HG03565 (cell line): ENCODE measurements around the gene COPZ1.
"Not testable (repeated sequence)": the region's sequence is repeated elsewhere in the genome, so short reads cannot be mapped to it uniquely, and the experiment has no call there.

Experiments
- ATAC-seq: cut with Tn5 transposase; IDR thresholded peaks from one replicate; pipeline ENCODE4 v1.9.1; 2021; ENCODE audit warnings: mild to moderate bottlenecking, moderate library complexity; ENCODE audit not compliant: unreplicated experiment

Gene COPZ1

DNA sequence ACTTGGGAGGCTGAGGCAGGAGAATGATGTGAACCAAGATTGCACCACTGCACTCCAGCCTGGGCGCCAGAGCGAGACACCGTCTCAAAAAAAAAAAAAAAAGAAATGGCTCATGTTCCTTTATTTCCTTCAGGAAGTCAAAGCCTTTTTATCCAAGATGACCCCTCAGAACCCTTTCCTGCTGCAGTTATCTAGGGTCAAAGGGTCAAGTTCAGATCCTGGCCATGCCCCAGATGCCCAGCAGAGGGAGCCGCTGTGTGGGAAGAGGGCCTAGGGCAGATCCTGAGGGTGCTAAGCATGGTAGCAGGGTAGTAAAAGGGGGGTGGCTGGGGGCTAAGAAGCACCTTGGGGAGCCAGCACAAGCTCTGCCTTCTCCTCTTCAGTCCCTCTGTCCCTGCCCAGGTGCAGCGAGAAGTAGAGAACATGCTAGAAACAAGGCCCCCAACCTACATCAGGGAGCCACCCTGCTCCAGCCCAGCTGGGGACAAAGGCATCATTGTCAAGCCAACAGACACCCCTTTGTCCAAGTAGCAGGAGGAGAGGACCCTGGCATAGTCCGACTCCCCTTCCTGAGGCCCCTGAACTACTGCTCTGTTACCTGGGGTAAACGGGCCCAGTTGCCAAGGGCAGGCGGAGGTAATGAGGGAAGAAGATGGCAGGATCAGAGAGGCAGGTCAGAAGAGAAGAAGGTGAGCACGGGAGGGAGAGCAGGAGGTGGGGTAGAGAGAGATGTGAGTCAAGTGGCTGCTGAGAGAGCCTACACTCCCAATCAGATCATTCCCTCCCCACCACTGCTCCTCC is 30.6 kb upstream of the COPZ1 start:
- no peak for ATAC-seq

DNA sequence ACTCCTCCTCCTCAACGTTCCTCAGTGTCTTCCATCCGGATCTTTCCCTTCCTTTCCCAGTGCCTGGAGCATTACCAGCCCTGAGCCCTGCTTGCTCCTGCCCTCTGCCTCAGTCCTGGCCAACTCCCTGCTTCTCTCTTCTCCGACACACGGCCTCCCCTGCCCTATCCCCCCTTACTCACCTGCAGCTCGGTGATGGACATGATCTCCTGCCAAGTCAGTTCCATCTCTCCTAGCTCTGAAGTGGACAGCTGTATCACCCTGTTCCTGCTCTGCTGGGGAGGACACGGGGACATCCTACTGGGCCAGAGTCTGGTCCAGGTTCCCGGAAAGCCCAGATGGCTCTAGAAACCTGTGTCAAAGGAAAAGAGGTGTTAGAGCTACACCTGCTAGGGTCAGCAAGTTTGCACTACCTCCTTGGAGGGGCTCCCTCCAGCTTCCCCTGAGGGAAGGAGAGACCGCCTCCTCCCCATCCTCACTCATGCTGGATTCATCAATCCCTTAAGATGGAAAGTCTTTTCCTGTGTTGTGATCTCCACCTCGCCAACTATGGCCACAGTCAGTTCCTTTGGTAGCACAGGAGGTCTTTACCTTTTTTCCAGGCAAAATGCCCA is 29.9 kb upstream of the COPZ1 start:
- ATAC-seq = no peak

DNA sequence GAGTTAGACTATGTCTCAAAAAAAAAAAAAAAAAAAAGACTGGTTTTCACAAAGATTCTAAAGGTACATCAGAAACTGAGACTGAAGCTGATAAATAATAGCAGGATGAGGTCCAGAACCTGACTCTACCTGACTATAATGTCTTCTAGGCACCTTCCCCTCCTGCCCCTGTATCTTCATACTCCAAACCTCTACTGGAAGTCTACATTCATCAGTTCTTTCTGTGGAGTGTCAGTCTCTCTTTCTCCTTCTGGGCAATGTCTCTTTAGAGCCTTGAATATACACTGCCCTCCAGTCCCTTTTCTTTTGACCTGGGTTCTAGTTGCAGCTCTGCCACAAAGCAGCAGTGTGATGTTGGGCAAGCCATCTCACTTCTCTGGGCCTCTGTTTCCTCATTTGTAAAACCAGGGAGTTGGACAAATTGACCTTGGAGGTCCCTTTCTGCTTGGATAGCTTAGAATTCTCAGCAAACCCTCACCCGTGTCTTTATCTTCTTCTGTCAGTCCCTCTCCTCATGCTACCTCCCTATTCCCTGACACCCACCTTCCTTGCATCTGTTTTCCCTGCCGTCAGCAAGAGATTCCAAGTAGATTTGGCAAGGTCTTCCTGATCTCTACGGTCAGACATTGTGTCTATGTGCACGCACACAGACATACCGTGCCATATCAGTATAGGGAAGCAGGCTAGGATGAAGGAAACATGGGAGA is 28.4 kb upstream of the COPZ1 start:
- no peak for ATAC-seq

DNA sequence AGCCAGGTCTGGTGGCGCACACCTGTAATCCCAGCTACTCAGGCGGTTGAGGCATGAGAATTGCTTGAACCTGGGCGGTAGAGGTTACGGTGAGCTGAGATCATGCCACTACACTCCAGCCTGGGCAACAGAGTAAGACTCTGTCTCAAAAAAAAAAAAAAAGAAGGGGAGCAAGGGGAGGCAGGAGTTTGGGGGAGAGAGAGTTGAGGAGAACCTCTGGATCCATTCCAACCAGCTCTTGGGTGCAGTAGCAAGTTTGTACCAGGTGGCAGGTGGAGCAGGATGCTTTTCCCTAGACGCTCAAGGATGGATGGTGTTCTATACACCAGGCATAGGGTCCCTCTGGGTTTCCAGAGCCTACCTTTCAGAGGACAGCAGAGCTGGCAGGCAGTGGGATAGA is 26.0 kb upstream of the COPZ1 start:
- ATAC-seq = no peak

DNA sequence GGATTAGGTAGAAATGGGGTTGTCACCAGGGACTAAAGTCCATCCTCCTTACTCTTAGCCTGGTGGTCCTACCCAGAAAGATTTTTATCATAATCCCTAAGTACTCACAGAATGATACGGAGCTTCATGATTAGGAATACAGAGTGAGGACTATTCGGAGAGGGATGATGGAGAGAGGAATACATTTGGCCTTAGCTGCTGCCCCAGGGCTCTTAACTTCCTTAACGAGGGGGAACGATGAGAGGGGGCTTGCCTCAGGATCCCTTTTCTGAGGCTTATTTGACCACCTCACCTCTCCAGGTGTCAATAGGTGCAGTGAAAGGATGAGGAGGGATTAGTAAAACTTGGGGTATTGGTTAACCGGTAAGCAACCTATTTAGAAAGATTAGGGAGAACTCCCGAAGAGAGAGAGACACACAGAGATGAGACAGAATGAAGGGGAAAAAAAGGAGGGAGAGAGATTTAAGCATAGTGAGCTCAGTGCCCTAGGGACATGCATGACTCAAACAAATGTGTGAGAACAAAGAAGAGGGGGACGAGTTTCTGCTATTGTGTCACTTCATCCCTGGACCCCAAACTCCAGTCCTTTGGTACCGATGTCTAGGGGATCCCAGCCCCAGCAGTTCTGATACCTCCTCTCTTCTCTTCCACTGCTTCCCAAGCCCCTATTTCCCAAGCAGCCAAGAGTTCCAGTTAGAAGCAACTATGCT is 25.3 kb upstream of the COPZ1 start:
- ATAC-seq = no peak

DNA sequence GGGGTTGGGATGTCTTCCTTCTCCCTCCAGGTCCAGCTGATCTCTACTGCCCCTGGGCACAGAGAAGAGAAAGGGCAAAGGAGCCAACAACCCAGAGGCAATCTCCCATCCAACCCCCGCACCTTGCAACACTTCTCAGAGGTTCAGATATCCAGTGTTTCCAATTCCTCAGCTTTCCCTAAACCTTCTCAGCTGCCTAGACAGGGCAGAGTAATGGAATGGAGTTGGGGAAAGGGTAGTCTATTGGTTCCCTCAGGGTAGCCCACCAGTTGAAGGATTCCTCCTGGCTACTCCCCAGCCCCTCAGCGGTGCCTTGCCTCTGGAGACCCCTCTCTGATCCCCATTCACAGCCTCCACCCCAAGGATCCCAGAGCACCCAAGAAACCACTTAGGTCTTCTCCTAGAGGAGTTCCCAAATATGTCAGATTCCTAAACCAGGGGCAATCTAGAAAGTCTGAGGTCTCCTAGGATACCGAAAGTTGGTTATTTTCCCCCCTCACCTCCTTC is 24.7 kb upstream of the COPZ1 start:
- ATAC-seq = no peak

DNA sequence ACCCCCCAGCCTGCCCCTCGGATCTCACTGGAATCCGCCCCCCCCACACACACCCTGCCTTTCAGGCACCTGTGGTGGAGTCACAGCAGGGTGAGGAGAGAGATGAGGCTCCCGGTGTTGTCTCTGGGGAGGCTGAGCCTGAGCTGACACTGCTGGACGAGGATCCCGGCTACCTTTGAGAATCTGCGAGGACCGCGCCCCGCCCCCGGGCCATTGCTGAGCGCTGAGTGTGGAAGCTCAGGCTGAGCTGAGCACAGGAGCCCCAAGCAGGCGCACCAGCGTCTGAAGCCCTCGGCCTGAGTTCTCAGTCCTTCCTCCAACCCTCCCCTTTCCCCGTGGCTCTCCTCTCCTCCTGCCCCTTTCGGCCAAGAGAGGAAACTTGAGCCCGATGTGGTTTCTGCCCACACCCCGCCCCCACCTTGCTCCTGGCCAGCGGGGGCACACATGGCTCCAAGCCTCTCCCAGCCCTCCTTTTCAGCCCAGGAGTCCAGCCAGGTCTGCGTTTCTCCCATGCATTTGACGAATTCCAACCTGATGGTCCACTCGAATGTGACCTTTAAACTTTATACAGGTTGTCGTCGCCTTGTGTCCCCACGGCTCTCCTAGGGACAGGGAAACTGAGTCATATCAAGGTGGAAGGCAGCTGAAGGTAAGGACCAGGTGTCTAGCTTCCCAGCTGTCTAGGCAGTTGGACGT is 24.1 kb upstream of the COPZ1 start, which contains the start of gene NFE2:
Gene NFE2 (minus strand): TSS at position 284 of the 696 bp plus-strand sequence. CDS start 5,767 bp downstream, outside the sequence.
- ATAC-seq = no peak

DNA sequence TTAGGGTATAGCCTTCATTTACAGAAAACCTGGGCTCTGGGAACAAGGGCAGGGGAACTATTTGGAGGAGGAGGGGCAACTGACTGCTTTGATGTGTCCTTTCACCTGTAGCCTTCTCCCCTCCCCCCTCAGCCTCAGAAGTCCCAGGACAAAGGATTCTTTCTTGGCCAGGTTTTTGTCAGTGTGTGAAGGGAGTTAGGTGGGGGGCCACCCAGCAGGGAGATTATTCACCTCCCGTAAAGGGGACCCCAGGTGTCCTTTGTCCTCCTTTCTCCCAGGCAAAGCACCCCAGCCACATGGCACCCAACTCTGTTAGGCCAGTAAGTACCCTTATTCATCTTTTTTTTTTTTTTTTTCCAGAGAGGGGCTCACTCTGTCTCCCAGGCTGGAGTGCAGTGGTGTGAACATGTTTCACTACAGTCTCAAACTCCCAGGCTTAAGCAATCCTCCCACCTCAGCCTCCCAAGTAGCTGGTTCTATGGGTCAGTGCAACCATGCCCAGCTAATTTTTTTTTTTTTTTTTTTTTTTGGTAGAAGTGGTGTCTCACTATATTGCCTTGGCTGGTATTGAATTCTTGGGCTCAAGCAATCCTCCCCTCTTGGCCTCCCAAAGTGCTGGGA is 23.4 kb upstream of the COPZ1 start:
- ATAC-seq = no peak

DNA sequence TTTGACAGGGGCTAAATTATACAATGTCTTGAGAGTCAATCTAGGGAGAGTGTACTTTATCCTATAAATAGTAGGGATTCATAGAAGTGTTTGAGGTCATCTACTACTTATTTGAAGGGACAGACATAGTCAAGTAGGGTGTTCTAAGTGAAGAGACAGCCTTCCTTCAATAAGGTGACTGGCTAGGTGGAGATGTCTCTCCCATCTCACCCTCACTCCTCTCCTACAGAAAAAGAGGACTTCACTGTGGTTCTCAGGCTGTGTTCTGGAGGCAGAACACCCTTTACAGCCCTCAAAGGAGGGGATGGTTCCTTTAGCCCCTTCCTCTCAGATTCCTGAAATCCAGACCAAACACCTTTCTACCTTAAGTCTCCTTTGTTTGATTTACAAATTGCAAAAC is 21.3 kb upstream of the COPZ1 start:
- ATAC-seq = no peak

DNA sequence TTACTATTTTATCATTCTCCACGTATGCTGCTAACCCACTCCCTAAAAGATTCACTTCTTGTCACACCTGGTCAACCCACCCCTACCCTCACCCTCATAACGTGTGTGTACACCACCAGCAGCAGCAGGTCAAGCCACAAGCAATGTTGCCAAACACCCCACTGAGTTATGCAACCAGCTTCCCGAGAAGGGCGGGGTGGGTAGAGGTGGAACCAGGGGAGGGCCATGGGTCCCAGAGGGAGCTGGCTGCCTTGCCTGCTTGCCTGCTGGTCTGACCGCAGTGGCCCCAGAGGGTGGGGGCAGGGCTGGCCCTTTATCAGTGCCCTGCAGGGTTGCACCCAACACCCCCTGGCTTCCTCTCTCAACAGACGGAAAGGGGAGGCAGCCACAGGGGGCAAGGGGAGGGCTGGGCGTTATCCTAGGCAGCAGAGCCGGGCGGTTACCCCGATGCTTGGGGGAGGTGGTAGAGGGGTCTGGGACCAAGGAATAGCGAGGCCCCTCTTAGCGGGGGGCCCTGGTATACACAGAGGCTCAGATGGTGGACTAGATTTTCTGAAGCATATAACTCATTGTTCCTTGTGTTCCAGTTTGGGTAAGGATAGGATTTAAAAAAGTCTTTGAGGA is 20.6 kb upstream of the COPZ1 start:
- no peak for ATAC-seq

DNA sequence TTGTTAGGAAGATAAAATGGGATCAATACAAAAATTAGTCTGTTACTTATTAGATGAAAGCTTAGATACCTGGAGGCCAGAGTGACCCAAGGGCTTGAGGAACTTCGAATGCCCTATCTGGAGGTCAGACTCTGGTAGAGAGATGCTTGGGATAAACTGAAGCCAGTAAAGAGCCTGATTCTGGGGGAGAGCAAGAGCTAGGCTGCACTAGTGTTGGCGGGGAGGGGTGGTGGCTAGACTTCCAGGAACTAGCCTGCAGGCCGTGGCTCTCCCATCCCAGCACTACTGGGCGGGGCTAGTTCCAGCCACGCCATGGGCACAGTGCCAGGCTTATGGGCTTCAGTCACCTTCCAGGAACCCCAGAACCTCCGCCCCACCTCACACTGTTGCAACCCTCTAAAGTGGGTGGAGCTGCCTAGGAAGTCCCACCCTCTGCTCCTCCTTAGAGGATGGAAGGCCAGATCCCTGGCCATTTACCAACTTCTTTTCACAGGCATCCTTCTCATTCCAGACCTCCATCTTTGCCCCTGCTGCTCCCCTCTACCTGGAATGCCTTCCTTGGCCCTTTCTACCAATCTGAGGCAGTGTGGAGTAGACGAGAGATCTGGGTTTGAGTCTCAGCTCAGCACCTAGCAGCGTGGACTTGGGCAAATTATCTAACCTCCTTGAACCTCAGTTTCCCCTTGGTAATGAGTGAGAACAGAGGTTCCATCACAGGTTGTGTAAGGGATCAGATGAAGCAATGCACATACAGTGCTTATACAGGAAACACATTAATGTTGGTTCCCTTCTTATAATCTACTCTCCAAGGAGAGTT is 17.8 kb upstream of the COPZ1 start:
- no peak for ATAC-seq

DNA sequence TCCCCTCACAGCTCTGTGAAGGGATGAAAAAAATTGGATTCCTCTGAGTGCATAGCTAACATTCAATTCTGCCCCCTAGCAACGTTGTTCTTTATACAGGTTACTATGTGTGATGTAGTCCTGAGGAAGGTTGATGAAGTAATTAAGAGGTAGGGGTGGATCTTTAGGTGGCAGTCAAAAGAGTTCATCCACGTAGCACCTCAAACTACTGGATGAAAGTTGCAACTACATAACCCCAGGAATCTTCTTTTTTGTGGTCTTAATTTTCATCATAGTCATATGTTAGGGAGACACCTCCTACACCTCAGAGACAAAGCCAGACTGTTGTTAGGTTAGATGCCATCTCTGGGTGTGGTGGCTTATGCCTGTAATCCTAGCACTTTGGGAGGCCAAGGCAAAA is 13.9 kb upstream of the COPZ1 start:
- ATAC-seq = no peak

DNA sequence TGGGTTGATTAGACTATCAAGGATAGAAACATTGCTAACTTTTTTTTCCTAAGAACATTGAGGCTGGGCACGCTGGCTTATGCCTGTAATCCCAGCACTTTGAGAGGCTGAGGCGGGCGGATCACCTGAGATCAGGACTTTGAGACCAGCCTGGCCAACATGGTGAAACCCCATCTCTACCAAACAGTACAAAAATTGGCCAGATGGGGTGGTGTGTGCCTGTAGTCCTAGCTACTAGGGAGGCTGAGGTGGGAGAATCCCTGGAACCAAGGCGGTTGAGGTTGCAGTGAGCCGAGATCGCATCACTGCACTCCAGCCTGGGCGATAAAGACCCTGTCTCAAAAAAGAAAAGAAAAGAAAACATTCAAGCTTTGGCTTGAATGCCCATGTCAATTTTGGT is 12.6 kb upstream of the COPZ1 start:
- not testable (repeated sequence) for ATAC-seq

DNA sequence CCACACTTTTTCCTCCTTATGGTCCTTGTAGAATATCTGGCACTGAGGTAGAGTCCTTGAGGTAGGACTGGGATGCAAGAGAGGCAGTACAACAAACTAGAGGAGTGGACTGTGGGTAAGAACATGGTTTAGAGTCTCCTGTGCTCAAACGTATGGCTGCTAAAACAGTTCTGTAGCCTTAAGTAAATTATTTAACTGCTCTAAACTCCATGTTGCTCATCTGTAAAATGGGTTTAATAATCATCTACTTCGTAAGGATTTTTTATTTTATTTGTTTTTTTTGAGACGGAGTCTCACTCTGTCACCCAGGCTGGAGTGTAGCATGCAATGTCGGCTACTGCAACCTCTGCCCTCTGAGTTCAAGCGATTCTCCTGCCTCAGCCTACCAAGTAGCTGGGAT is 3.6 kb upstream of the COPZ1 start:
- ATAC-seq = no peak

DNA sequence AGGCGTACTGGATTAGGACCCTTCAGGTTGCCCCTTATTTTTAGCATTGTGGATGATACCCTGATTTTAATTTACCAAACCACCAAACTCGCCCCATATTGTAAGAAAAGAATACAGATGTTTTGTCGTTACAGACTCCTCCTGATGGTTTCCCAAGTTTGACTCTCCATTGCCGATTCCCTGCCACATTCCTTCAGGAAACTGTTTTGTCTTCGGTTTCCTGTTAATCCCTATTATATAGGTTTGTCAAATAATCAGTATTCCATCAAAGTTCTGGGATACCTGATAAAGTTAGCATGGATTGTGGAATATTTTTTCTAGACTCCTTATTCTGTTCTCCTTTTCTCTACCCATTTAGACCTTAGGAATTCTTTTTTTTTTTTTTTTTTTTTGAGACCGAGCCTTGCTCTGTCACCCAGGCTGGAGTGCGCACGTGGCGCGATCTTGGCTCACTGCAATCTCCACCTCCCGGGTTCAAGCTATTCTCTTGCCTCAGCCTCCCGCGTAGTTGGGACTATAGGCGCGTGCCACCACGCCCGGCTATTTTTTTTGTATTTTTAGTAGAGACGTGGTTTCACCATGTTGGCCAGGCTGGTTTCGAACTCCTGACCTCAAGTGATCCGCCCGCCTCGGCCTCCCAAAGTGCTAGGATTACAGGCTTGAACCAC is 645 bp downstream of the COPZ1 start:
- ATAC-seq = not testable (repeated sequence)

DNA sequence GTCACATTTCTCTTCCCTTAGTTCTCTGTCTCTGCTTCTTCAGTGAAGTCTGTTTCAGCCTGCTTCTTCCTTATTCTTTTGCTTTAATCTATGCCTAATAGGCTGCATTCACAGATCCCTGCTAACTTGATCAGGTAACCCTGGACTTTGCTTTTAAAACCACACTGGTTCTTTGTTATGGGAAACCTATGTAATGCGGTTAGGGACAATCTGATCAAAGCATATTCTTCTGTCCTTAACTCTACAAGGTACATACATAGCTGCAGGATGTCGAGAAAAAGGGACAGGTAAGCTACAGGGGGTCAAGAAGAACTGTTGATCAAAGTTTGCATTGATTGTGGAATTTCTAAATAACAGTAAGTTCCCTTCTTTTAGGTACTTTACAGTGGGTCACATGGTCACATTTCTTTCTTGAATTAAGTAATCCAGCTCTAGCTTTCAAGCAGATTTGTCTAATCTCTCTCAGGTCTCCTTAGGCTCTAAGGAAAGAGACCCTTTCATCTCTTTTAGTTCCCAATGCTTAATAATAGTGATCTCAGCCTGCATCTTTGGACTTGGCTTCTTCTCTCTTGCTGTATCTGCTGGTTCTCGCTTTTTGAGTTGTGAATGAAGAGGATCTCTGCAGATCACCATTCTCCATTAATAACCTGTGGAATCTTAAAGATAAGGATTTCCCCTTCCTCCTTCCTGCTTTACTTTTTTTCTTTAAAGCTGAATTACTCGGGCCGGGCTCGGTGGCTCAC is 3.8 kb downstream of the COPZ1 start:
- ATAC-seq = no peak

DNA sequence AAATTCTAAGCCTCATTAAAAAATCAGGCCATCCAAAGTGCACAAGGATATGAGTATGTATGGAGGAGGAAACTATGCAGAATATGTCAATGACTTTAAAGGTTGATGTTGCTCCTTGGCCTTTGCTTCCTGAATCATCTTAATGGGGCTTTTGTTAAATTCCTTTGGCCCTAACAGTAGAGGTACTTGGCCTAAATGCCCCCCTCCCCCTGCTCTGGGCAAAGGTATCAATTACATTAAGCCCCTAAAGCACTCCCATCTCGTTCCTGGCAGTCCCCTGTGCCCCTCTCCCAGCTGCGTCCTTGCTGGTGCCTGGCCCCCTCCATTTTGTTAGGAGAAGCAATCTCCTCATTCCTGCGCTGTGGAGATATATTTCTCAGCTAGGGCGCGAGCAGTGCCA is 4.8 kb downstream of the COPZ1 start:
- ATAC-seq = no peak

DNA sequence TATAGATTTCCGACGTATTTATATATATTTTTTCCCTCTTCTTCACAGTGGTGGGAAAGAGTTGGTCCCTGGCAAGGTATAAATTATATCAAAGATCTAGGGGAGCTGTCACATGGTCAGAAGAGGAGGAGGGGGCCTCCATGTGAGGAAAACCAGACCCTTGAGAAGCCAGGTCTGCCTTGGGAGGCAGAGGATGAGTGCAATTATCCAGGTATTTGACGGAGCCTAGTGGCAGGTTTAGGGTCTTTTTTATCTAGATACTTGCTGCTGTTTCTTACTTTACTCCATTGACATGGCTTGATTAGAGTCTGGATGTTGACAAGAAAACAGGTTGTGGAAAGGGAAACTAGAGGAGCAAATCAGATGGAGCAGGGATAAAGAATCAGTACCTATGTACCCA is 5.5 kb downstream of the COPZ1 start:
- no peak for ATAC-seq
